DOHH2 (cell line): ENCODE data around the gene GREB1.

Source experiments
- H3F3A ChIP-seq: fragments of 200-600 bp; sonication (generic), shearing (Covaris generic); 2 replicates; pipeline ENCODE4 v1.6.0; 2016; ENCODE audit warnings: antibody characterized with exemption, mild to moderate bottlenecking; ENCODE audit not compliant: control insufficient read depth, insufficient read depth
- H3K27ac ChIP-seq: fragments of 200-600 bp; sonication (generic); 2 replicates; pipeline ENCODE4 v1.5.1; 2014; ENCODE audit warnings: low read depth, mild to moderate bottlenecking, low read length, moderate library complexity
- H3K27me3 ChIP-seq: fragments of 200-600 bp; sonication (generic); 2 replicates; pipeline ENCODE4 v1.6.1; 2014; ENCODE audit warnings: mild to moderate bottlenecking, low read length, mixed read lengths; ENCODE audit not compliant: control insufficient read depth
- H3K36me3 ChIP-seq: fragments of 200-600 bp; sonication (generic); 2 replicates; pipeline ENCODE4 v1.6.1; 2014; ENCODE audit warnings: mild to moderate bottlenecking, low read length, moderate library complexity, mixed read lengths; ENCODE audit not compliant: control insufficient read depth
- H3K4me1 ChIP-seq: fragments of 200-600 bp; sonication (generic); 2 replicates; pipeline ENCODE4 v1.6.1; 2014; ENCODE audit warnings: mild to moderate bottlenecking, low read length, mixed read lengths; ENCODE audit not compliant: control insufficient read depth
- H3K4me2 ChIP-seq: fragments of 200-600 bp; sonication (generic); 2 replicates; pipeline ENCODE4 v1.6.0; 2014; ENCODE audit warnings: mild to moderate bottlenecking, low read length, moderate library complexity
- H3K4me3 ChIP-seq: fragments of 200-600 bp; sonication (generic); 2 replicates; pipeline ENCODE4 v1.5.1; 2014; ENCODE audit warnings: mild to moderate bottlenecking, low read length, mixed read lengths
- H3K79me2 ChIP-seq: fragments of 200-600 bp; sonication (generic); 2 replicates; pipeline ENCODE4 v1.6.1; 2014; ENCODE audit warnings: mild to moderate bottlenecking, low read length, mixed read lengths; ENCODE audit not compliant: control insufficient read depth
- H3K9me2 ChIP-seq: fragments of 200-600 bp; sonication (generic); replicated peaks from 2 replicates; pipeline ENCODE4 v1.6.1; 2014; ENCODE audit warnings: mild to moderate bottlenecking, low read length, mixed read lengths; ENCODE audit not compliant: control insufficient read depth
- H3K9me3 ChIP-seq: fragments of 200-600 bp; sonication (generic); 2 replicates; pipeline ENCODE4 v1.6.1; 2014; ENCODE audit warnings: antibody characterized with exemption, low read length, mixed read lengths; ENCODE audit not compliant: control insufficient read depth, insufficient read depth
- H4K20me1 ChIP-seq: fragments of 200-600 bp; sonication (generic); 2 replicates; pipeline ENCODE4 v1.6.0; 2014; ENCODE audit warnings: low read depth, mild to moderate bottlenecking, antibody characterized with exemption, low read length, moderate library complexity; ENCODE audit not compliant: control insufficient read depth, insufficient read depth
- CTCF ChIP-seq: fragments of 200-600 bp; sonication (generic); IDR thresholded peaks from one replicate; pipeline ENCODE4 v1.5.1; 2014; ENCODE audit warnings: antibody characterized with exemption, mild to moderate bottlenecking, low read depth, low read length; ENCODE audit not compliant: poor library complexity, severe bottlenecking
- EZH2phosphoT487 ChIP-seq: fragments of 200-600 bp; sonication (generic); IDR thresholded peaks from 2 replicates; pipeline ENCODE4 v1.6.1; 2017; ENCODE audit warnings: borderline replicate concordance, mild to moderate bottlenecking, antibody characterized with exemption, low read length, moderate library complexity, mixed read lengths

Gene GREB1

GRCh38 chr2:11602563-11603204, 68.8 kb downstream of the GREB1 start:
- Histone ChIP-seq H3K27me3 (no peaks in the 10 kb centered on the region), H3F3A (no peaks in the 10 kb centered on the region), H3K4me2 (no peak overlapping the region), H3K4me3 (no peak overlapping the region), H3K9me3 (no peaks in the 10 kb centered on the region), H4K20me1 (no peaks in the 10 kb centered on the region), H3K9me2 (no peaks in the 10 kb centered on the region), H3K36me3 (no peaks in the 10 kb centered on the region), H3K79me2 (no peaks in the 10 kb centered on the region), H3K4me1 (no peaks in the 10 kb centered on the region), H3K27ac (no peak overlapping the region)
- TF ChIP-seq CTCF (no peak), EZH2phosphoT487 (no peak)

GRCh38 chr2:11610624-11611242, 76.9 kb downstream of the GREB1 start:
- H3K4me2 ChIP-seq, result no peak overlapping the region
- no peak for TF ChIP-seq CTCF
- TF ChIP-seq EZH2phosphoT487, result no peak
- H3K4me3 ChIP-seq, result no peak overlapping the region
- no peaks in the 10 kb centered on the region for H3F3A ChIP-seq
- no peaks in the 10 kb centered on the region for H3K4me1 ChIP-seq
- no peak overlapping the region for H3K27ac ChIP-seq
- no peaks in the 10 kb centered on the region for H3K27me3 ChIP-seq
- H3K79me2 ChIP-seq, result no peaks in the 10 kb centered on the region
- no peaks in the 10 kb centered on the region for H3K36me3 ChIP-seq
- no peaks in the 10 kb centered on the region for H3K9me3 ChIP-seq
- H4K20me1 ChIP-seq, result no peaks in the 10 kb centered on the region
- no peaks in the 10 kb centered on the region for H3K9me2 ChIP-seq

GRCh38 chr2:11611251-11611650, 77.4 kb downstream of the GREB1 start:
- Histone ChIP-seq H3K36me3 (no peaks in the 10 kb centered on the region), H3K27me3 (no peaks in the 10 kb centered on the region)

More at GRCh38 chr2:11611251-11611650, 77.4 kb downstream of the GREB1 start:
- H3K4me3 ChIP-seq, result no peak overlapping the region
- no peaks in the 10 kb centered on the region for H3K9me3 ChIP-seq
- TF ChIP-seq EZH2phosphoT487 (no peak), CTCF (no peak)
- H3K79me2 ChIP-seq, result no peaks in the 10 kb centered on the region
- H3K4me2 ChIP-seq, result no peak overlapping the region
- no peaks in the 10 kb centered on the region for H3K4me1 ChIP-seq
- H3K9me2 ChIP-seq, result no peaks in the 10 kb centered on the region
- H4K20me1 ChIP-seq, result no peaks in the 10 kb centered on the region
- H3F3A ChIP-seq, result no peaks in the 10 kb centered on the region
- H3K27ac ChIP-seq, result no peak overlapping the region
